KMS-11 (cell line): ENCODE measurements around the gene JRKL.

Experiments used
- H2AFZ ChIP-seq: fragments of 200-600 bp; sonication (generic); 2 replicates; pipeline ENCODE4 v1.6.1; 2016; ENCODE audit warnings: antibody characterized with exemption, mixed run types, low read depth
- H3K27ac ChIP-seq: fragments of 200-600 bp; sonication (generic); 2 replicates; pipeline ENCODE4 v1.6.1; 2016; ENCODE audit warnings: mild to moderate bottlenecking, mixed run types
- H3K27me3 ChIP-seq: fragments of 200-600 bp; sonication (generic); 2 replicates; pipeline ENCODE4 v1.6.1; 2017; ENCODE audit warnings: mild to moderate bottlenecking, low read depth, mixed run types, moderate library complexity; ENCODE audit not compliant: insufficient read depth
- H3K36me3 ChIP-seq: fragments of 200-600 bp; sonication (generic); 2 replicates; pipeline ENCODE4 v1.6.1; 2017; ENCODE audit warnings: mild to moderate bottlenecking, mixed run types; ENCODE audit not compliant: insufficient read depth
- H3K4me1 ChIP-seq: fragments of 200-600 bp; sonication (generic); 2 replicates; pipeline ENCODE4 v1.6.1; 2016; ENCODE audit warnings: mild to moderate bottlenecking, low read depth, mixed run types; ENCODE audit not compliant: poor library complexity, severe bottlenecking
- H3K4me2 ChIP-seq: fragments of 200-600 bp; sonication (generic); 2 replicates; pipeline ENCODE4 v1.7.0; 2016; ENCODE audit warnings: mild to moderate bottlenecking, mixed run types
- H3K4me3 ChIP-seq: fragments of 200-600 bp; sonication (generic); IDR thresholded peaks from 2 replicates; pipeline ENCODE4 v1.6.1; 2017; ENCODE audit warnings: low read depth, low read length, mixed read lengths; ENCODE audit not compliant: insufficient read depth
- H3K79me2 ChIP-seq: fragments of 200-600 bp; sonication (generic); 2 replicates; pipeline ENCODE4 v1.6.1; 2016; ENCODE audit warnings: low read depth, mixed run types; ENCODE audit not compliant: insufficient read depth
- H3K9ac ChIP-seq: fragments of 200-600 bp; sonication (generic); 2 replicates; pipeline ENCODE4 v1.6.1; 2016; ENCODE audit warnings: mild to moderate bottlenecking, mixed run types
- H4K20me1 ChIP-seq: fragments of 200-600 bp; sonication (generic); 2 replicates; pipeline ENCODE4 v1.6.1; 2016; ENCODE audit warnings: mild to moderate bottlenecking, mixed run types; ENCODE audit not compliant: insufficient read depth
- TF ChIP-seq, protein P1 (sequence below): fragments of 200-600 bp; sonication (generic); conservative IDR thresholded peaks from 2 replicates; pipeline ENCODE4 v1.6.1; 2017; ENCODE audit warnings: low read depth, mild to moderate bottlenecking, antibody characterized with exemption, low read length, moderate library complexity, mixed read lengths

The JRKL gene

DNA sequence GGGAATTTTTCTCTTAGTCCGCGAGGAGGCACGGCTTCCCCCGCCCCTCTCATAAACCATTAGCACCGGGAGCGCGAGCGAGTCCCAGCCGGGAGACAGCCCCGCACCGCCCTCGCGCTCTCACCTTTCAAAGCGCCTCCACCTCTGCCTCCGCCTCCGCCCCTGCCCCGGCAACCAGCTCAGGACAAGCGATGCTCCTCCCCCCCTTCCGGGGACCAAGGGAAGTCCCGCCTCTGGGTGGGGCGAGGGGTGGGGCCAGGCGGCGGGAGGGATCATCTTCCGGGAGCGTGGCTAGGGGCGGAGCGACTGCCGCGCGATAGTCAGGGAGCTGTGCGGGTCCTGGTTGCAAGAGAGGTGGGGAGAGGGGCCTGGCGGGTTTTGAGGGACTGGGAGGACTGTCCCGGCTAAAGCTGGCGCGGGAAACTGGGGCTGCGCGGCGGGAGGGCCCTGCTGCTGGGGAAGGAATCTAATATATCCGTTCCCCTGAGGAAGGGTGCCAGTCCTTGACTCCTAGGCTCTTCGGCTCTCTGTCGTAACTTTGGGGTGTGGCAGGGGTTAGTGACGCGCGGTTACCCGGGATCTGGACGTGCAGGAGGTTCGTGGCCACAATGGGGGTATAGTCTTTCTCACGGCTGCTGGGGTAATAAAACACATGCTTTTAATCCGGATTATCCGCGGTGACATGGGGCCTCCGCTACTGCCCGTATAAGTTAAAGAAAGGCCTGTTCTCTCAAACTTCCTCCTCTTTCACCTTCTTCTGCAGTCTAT lies at the start of gene JRKL, which contains the start of gene CCDC82:
TSS of gene JRKL (plus strand) at position 294 of the 768 bp plus-strand sequence. CDS start 637 bp downstream, outside the sequence.
TSS of gene CCDC82 (minus strand) at position 193 of the 768 bp plus-strand sequence. CDS start 5,165 bp downstream, outside the sequence.
- no peaks in the 10 kb centered on the region for H3K36me3 ChIP-seq
- TF ChIP-seq, protein P1, sequence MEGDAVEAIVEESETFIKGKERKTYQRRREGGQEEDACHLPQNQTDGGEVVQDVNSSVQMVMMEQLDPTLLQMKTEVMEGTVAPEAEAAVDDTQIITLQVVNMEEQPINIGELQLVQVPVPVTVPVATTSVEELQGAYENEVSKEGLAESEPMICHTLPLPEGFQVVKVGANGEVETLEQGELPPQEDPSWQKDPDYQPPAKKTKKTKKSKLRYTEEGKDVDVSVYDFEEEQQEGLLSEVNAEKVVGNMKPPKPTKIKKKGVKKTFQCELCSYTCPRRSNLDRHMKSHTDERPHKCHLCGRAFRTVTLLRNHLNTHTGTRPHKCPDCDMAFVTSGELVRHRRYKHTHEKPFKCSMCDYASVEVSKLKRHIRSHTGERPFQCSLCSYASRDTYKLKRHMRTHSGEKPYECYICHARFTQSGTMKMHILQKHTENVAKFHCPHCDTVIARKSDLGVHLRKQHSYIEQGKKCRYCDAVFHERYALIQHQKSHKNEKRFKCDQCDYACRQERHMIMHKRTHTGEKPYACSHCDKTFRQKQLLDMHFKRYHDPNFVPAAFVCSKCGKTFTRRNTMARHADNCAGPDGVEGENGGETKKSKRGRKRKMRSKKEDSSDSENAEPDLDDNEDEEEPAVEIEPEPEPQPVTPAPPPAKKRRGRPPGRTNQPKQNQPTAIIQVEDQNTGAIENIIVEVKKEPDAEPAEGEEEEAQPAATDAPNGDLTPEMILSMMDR: no peak
- no peaks in the 10 kb centered on the region for H3K27me3 ChIP-seq
- peak within 1 kb of the TSS; percentile 85 for H2AFZ ChIP-seq
- peaks cover 4% of the 10 kb centered on the region for H3K4me1 ChIP-seq
- H4K20me1 ChIP-seq: no peaks in the 10 kb centered on the region
- peak within 1 kb of the TSS; percentile 53; the same call in 1 of the 2 replicates for H3K9ac ChIP-seq
- no peaks in the 10 kb centered on the region for H3K79me2 ChIP-seq
- peak within 1 kb of the TSS; percentile 53 for H3K4me3 ChIP-seq
- H3K4me2 ChIP-seq: peak within 1 kb of the TSS; percentile 71
- peak within 1 kb of the TSS; percentile 44; the same call in 1 of the 2 replicates for H3K27ac ChIP-seq

DNA sequence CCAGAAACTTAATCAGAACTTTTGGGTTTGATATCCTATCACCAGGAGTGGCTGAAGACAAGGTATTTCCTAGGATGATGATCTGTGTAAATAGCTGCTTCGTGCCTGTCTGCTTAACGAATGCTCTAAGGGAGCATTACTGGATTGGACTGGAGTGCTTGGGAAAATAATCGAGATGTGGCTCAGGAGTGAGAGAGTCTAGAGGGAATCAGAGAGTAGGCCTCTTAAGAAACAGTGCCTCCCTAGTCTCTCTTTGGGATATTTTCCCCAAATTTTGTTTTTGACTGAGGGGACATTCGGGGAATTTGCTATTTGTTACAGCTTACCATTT lies 49.3 kb upstream of the JRKL start:
- Histone ChIP-seq H3K4me1 (peaks cover 52% of the 10 kb centered on the region), H2AFZ (no peak overlapping the region), H3K9ac (no peak overlapping the region), H3K36me3 (no peaks in the 10 kb centered on the region), H3K4me2 (peak overlapping the region; percentile 78; the same call in 1 of the 2 replicates), H3K27me3 (no peaks in the 10 kb centered on the region), H4K20me1 (no peaks in the 10 kb centered on the region), H3K79me2 (no peaks in the 10 kb centered on the region), H3K27ac (no peak overlapping the region), H3K4me3 (no peak overlapping the region)
- TF ChIP-seq, protein P1: no peak

DNA sequence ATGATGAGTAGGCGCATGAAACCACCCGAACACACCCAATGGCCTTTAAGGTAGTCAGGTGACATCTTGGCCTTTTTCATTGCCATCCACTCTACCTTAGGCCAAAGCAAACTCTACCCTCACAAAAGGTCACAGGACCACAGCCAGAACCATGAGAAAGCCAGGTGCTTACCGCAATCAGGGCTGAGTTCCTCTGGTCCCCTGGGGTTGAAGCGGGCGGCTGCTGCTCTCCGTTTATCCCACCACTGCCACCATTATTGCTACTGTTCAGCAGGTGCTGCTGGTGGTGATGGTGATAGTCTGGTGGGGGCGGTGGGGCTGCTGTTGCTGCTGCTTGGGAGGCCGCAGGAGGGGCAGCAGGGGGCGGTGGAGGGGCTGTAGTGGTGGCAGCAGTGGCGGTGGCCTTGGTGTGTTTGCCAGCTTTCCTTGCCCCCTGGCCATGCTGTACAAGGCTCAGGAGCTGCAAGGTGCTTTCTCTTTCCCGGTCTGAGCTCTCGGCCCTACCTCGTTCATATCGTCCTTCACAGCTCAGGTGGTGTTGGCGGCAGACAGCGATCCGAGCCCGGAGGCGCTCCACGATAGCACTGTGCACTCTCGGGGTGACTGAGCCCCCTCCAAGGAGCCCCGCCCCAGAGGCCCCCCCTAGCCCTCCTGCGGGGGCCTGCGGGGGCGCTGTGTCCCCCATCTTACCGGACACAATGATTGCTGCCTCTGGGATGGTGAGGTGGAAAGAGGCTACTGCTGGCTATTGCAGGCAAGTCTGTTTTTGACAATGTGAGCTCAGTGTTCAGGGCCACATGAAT lies 48.4 kb upstream of the JRKL start:
- no peak overlapping the region for H3K4me3 ChIP-seq
- no peak overlapping the region for H3K27ac ChIP-seq
- H3K79me2 ChIP-seq: no peaks in the 10 kb centered on the region
- H3K4me1 ChIP-seq: peaks cover 52% of the 10 kb centered on the region
- H3K9ac ChIP-seq: no peak overlapping the region; the same call in 1 of the 2 replicates
- H3K4me2 ChIP-seq: peak overlapping the region; percentile 78
- no peaks in the 10 kb centered on the region for H4K20me1 ChIP-seq
- H3K27me3 ChIP-seq: no peaks in the 10 kb centered on the region
- H3K36me3 ChIP-seq: no peaks in the 10 kb centered on the region
- peak overlapping the region; percentile 88 for H2AFZ ChIP-seq
- TF ChIP-seq, protein P1: peak; percentile 24; the same call in 1 of the 2 replicates

GRCh38 chr11:96342014-96342960 lies 47.5 kb upstream of the JRKL start:
- no peak overlapping the region for H3K27ac ChIP-seq
- H3K9ac ChIP-seq: no peak overlapping the region; the same call in 1 of the 2 replicates
- peak overlapping the region; percentile 78 for H3K4me2 ChIP-seq
- H3K4me1 ChIP-seq: peaks cover 45% of the 10 kb centered on the region
- H3K4me3 ChIP-seq: no peak overlapping the region
- no peaks in the 10 kb centered on the region for H3K36me3 ChIP-seq
- no peaks in the 10 kb centered on the region for H3K79me2 ChIP-seq
- no peaks in the 10 kb centered on the region for H3K27me3 ChIP-seq
- no peaks in the 10 kb centered on the region for H4K20me1 ChIP-seq
- TF ChIP-seq, protein P1: no peak
- H2AFZ ChIP-seq: peak overlapping the region; percentile 88
